SIG-M5 treated with dmso at 0.1 percent for 504 hours (cell line): ENCODE results near the gene SIL1.
"Not testable (repeated sequence)": the region's sequence is repeated elsewhere in the genome, so short reads cannot be mapped to it uniquely, and the experiment has no call there.

Source experiments
- DNase-seq: peaks from one replicate; lab custom pipeline; 2025; ENCODE audit not compliant: unreplicated experiment; lab: John Stamatoyannopoulos, UW

The SIL1 gene

DNA sequence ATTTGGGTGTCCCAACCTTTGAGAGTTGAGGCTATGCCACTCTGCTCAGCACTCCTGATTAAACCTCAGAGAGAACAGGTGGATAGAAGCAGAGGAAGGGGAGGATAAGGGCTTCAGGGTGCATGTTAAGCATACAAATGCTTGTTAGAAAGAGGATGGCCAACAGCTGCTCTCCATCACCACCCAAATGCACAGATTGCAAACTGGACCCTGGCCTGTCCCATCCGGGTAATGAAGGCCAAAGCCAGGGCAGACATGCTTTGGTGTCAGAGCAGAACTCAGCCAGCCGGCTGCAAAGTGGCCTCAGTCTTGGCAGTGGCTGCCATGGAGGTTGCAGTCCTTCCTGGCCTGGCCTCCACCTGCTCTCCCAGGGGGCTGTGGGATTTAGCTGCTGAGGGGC, 84.3 kb downstream of the SIL1 start:
- DNase-seq, result no peak

DNA sequence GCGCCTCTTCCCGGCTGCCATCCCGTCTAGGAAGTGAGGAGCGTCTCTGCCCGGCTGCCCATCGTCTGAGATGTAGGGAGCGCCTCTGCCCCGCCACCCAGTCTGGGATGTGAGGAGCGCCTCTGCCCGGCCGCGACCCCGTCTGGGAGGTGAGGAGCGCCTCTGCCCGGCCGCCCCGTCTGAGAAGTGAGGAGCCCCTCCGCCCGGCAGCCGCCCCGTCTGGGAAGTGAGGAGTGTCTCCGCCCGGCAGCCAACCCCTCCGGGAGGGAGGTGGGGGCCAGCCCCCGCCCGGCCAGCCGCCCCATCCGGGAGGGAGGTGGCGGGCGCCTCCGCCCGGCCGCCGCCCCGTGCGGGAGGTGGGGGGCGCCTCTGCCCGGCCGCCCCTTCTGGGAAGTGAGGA, 85.8 kb downstream of the SIL1 start:
- not testable (repeated sequence) for DNase-seq

DNA sequence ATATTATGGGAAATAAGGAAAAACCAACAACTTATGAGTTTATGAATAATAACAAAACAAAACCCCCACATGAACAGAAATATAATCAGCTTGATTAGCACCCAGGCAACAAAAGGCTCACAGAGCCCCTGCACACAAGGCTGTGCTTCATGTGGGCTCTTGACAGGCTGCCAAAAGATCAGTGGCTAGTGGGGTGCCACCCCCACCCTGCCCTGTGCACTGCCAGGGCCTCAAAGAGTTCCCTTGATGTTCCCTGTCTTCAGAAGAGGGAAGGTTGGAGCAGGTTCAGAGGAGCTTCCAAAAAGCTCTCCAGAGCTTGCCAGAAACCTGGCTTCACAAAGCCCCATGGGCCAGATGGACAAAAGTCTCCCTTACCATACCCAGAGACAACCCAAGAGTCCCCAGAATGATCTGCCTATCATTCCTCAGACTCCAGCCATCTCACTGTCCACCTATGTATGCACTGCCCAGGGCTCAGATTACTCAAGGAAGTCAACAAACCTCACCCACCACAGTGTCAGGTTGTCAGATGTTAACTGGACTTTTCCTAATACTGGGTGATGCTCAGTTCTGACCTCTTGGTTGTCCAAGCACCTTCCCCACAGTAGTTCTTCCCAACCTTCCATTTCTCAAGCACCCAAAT, 87.5 kb downstream of the SIL1 start:
- no peak for DNase-seq

DNA sequence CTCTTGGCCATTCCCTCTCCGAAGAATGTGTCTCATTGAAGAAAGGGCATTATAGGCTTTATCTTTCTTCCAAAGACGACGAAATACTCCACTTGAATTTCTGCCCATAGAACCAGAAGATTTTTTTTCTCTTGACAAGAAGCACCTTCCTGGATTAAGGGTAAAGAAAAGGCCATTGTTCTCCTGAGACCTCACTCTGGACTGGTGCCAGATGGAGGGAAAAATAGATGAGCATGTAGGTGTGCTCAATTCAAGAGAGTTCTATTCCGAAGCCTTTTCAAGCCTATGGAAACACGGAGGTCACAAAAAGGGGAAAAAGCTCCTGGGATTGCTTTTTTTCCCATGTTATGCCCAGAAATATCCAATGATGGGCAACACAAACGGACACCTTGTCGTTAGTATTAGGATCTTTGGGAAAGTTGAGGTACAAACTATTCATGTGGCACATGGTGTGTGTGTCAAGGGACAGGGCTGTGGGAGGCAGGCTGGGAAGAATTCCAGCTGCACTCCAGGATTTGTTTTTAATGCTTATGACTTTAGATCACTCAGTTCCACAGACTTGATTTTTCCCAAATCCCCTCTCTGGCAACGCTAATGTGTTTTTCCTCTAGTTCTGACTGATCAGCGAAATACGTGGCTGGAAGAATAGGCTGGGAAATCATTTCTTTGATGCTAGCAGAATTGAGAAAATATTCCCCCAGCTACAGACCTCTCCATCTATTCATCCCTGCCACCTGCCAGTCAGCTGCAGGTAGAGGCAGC, 89.9 kb downstream of the SIL1 start:
- DNase-seq, result no peak

DNA sequence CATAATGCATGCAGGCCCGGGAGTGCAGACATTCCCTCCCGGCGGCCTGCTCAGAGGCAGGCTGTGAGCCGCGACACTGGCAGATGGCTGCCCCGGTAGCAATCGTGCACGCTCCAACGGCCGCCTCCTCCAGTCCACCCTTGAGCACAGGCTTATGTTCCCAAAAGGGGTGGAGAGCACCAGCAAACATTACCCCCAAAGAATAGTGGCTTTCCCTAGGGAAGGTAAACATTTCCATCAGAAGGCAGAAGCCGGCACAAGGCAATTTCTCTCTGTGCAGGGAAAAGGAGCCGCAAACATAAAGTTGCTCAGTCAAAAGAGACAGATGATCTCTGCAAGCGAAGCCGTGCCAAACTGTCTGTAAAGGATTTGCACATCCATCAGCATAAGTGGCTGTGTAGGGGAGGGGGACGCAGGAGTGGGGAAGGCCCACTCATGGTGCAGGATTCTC, 92.5 kb downstream of the SIL1 start:
- DNase-seq, result no peak

DNA sequence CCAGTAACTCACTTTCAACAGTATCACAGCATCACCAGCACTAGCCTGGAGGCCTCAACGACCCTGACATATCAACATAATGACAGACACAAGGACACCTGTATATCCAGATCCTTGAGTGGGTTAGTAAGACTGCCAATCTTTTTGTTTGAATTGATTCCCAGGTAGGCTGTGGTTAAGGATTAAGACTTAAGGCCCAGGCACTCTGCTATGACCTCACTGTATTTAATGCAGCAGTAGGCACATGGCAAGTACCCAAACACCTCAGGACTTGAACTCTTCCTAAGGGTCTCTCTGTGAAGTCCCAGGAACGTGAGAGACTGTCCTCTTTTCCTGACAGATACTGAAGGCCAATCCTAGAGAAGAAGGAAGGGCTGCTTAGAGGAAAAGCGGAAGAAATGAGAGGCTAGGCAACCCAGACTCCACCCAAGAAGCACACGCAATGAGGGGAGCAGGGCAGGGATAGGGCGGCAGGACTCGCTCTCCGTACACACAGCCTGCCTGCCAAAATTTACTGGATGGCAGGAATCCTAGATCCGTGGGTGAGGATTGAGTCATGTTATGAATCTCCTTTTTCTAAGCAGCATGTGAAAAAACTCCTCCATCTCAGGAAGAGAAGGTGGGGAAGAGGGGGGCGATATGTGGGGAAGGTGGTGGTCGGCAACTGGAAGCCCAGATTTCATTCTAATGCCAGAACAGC, 93.4 kb downstream of the SIL1 start:
- no peak for DNase-seq

DNA sequence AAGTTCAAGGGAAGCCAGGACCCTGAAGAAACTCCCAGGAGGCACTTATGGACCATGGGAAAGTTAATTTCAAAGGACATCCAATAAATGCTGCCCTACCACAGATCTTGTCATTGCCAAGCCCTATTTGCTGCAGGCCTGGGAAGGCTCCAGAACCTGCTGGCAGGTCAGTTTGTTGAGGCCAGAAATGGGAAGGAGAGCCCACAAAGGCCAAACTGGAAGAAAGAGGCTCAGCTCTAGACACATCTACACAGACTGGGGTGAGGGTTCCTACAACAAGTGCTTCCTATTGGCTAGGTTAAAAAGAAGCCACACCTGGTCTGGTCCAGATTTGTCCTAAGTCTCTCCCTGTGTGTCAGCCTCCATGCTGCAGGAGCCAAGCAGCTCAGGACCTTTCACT, 94.4 kb downstream of the SIL1 start:
- no peak for DNase-seq

DNA sequence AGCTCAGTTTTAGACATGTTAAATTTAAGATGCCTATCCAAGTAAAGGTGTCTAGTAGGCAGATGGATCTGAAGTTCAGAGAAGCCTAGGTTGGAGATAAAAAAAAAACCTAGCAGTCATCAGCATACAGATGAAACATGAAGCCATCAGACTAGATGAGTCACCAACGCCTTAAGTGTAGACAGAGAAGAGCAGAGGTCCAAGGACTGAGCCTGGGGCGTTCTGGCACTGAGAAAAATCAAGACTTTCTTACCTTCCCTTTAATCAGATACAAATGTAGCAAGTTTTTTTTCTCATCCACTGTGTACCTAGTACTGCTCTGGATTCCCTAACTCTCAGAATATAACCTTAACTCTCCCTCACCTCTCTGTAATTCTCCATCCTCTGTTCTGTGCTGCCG, 97.3 kb downstream of the SIL1 start:
- no peak for DNase-seq

DNA sequence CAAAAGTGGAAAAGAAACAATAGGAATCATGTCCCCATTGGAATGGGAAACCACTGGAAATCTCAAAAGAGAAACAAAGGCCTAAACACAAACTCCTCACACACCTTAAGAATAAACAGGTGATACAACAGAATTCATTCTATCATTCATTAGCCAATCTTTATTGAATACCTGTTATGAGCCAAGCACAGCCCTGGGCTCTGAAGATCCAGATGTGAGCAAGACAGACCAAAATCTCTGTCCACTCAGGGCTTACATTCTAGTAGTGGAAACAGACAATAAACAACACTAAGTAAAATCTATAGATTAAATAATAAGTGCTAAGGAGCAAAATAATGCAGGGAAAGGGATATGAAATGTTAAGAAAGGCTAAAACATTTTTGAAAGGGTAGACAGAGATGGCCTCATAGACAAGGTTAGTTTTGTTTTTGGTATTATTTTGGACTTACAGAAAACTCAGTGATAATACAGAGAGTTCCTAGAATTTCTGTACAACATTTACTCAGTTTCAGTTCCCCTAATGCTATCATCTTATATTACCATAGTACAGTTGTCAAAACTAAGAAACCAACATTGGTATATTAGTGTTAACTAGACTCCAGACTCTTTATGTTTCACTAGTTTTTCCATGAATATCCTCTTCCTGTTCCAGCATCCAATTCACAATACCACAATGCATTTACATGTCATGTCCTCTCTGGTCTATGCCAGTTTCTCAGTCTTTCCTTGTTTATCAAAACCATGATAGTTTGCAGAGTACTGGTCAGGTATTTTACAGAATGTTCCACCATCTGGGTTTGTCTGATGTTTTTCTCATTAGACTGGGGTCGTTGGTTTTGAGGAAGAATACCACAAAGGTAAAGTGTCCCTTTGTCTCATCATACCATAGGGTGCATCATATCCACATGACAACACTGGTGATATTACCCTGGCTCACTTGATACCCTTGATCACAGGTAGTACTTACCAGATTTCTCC, 103.7 kb downstream of the SIL1 start:
- DNase-seq, result peak; percentile 51

DNA sequence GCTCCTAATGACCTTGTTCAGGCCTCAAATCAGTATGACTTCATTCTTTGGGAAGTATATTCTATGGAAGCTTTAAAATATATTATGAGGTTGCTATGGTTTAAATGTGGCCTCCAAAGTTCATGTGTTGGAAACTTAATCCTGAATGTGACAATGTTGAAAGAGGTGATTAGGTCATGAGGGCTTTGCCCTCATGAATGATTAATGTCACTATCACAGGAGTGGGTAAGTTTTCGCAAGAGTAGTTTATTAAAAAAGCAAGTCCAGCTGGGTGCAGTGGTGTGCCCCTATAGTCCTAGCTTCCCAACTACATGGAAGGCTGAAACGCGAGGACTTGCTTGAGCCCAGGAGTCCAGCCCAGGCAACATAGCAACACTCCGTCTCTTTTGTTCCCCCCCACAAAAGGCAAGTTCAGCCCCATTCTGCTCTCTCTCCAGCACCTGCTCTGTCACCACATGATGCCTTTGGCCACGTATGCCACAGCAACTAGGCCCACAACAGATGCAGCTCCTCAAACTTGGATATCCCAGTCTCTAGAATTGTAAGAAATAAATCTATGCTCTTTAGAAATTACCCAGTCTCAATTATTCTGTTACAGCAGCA, 105.3 kb downstream of the SIL1 start:
- DNase-seq, result no peak

DNA sequence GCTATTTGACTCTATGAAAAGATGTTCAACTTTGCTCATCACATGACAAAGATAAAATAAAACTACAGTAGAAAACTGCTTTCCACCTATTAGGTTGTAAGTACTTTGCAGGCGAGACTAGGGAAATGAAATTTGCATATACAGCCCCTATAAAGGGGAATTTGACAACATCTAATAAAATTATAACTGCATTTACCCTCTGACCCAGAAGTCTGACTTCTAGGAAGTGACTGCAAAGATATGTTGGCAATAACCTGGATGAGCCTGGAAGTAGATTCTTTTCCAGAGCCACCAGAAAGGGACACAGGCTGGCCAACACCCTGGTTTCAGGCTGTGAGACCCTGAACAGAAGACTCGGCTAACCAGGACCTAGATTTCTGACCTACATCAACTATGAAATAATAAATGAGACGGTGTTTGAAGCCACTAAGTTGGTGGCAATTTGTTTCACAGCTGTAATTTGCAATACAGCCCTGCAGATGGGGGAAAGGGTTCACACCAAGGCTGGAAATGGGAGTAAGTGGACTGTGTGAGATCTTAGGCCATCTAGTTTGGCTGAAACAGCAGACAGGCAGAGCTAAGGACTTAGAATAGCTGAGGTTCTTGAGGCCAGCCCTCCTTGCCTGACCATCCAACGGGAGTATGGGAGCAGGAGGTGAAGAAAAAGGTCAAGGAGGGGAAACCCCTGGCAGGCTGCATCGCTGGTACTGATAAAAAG, 106.6 kb downstream of the SIL1 start:
- DNase-seq, result no peak

DNA sequence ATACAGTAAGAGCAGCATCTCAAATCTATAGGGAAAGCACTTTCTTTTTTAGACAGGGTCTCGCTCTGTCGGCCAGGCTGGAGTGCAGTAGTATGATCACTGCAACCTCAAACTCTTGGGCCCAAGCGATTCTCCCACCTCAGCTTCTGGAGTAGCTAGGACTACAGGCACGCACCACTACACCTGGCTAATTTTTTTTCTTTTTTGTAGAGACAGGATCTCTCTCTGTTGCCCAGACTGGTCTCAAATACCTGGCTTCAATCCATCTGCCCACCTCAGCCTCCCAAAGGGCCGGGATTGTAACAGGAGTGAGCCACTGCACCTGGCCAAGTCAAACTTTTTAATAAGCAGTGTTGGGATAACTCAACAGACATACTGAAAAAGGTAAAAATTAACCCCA, 107.6 kb downstream of the SIL1 start:
- no peak for DNase-seq

DNA sequence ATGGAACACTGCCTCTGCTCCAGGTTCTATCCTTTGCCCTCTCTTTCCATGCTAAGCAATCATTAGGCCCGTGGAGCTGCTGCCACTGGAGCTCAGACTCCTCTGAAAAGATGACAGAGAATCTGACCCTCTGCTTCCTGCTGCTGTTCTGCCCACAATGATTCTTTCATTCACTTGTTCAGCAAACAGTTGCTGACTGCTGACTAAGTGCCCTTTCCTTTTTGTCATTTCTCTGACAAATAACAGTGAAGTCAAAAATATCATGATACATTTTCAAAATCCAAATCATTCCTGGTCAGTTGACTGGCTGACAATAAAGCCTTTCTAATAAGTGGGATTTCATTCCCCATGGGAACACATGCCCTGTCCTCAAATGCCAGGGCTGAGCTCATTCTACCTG, 110.1 kb downstream of the SIL1 start:
- DNase-seq, result no peak

DNA sequence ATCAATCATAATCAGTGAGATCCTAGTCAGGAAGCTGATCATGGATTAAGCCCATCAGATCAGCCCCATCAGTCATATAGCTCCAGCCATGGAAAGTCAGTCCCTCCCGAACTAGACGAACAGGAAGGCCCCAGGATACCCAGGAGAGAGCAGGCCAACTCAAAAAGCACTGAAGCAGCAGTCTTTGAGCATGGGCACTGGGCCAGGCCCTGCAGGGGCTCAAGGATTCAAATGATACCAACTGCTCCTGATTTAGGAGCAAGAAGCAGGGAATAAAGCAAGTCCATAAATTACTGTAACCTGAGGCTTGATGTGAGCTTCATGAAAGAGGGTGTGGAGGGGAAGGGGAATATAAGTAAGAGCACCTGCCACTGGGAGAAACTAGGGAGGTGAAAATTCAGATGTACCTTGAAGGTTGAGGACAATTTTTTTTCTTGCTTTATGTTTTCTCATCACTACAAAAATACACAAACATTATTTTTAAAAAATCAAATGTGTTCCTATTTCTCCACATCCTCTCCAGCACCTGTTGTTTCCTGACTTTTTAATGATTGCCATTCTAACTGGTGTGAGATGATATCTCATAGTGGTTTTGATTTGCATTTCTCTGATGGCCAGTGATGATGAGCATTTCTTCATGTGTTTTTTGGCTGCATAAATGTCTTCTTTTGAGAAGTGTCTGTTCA, 115.2 kb downstream of the SIL1 start:
- DNase-seq, result no peak

DNA sequence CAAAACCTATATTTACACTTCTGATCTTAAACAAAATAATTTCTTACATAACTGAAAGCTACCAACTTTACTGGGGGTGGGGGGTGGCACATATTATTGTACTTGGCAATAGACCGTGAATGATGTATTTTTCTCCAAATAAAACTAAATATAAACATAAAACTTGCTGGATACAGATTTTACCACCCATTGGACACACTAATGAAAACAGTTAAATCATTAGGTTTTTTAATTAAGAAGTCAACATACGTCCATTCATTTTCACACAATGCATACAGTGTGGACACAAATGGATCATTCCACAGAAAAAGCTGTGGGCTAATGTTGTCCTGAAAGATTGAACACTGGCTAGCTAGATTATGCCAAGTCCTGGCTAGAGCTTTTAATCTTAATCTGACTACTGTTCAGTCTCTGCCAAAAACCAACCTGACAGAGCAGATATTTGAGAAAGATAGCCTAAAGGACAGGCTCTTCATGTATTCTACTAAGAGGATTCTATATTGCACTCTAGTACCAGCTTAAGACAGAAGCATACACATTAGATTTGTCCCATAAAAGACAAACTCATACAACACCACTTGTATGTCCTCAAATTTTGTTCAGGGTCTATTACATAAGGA, 118.1 kb downstream of the SIL1 start:
- DNase-seq, result no peak

DNA sequence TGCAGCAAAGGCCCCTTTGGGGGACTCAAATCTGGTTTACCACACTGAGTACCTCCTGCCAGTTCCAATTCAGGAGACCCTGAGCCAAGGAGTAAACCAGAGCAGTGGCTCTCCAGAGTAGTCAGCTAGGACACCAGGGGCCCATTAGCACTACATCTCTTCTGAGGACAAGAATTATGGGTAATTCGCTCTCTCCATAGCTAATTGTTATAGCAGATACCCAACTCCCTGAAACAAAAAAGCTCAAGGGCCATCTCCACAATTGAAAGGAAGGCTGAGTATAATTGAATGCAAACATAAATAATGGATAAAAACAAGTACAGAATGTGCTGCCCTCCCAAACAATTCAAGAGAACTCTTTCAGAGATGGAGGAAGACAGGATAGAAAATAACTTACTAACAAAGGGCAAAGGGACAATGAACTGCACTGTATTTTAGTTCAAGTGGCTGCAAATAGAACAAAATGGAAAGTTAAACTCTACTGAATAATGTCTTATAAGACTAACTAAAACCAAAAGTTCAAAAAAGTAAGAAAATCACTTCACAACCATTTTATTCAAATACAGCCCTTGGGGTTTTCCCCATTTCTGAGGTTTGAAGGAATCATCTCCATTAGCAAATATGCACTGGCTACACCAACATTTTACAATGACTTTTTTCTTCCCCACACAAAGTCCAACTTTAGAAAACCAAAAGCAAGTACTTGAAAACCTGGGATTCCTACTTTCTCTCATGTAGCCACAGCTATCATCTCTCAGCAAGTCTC, 118.8 kb downstream of the SIL1 start:
- no peak for DNase-seq

DNA sequence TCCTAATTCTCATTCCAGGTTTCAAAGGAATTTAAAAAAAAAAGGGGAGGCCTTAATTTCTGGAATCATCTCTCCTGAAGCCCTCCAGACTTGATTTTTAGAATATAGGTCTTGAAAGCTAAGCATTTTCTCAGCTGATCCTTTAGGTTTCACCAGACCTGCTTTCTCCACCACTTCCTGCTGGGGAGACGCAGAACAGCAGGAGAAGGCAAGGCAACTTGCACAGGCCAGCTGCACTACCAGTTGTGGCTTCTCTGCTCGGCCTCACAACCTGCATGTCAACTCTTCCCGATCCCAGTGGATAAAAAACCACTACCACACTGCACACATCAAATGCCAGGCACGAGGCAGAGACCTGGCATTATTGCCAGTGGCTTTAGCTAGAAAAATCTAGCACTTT, 119.8 kb downstream of the SIL1 start:
- DNase-seq, result no peak

DNA sequence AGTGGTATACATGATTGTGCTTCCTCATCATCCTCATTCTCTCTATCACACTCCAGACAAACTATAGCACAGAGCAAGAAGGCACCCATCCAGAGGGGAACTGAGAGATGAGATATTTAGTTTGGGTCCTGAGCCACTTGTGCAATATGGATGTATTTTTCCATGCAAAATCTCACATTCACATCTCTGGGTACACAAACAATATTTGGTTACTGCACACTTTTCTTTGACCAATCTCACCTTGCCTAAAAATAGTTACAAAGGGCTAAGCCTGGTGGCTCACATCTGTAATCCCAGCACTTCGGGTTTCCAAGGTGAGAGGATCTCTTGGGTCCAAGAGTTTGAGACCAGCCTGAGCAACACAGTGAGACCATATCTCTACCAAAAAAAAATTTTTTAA, 120.3 kb downstream of the SIL1 start:
- no peak for DNase-seq
